IMR-90 (cell line): Measurements from ENCODE around the gene PPM1J. TPM values are rescaled to one million over a fixed set of nuclear protein-coding genes. Genes with fewer than 3 reads are reported as not detected.

Experiments used
- ATAC-seq: fragments of 200-7000 bp; cut with Tn5 transposase; 2 replicates; pipeline ENCODE4 v1.9.1; 2020; ENCODE audit warnings: low read depth, mild to moderate bottlenecking, moderate library complexity
- BruUV-seq: library from RNA; stranded (reverse); fragments of 400-500 nt; replicated peaks from 2 replicates; lab custom pipeline; 2021; lab: Mats Ljungman, UMichigan
- CTCF ChIA-PET: fragments of 300-600 bp; formaldehyde crosslinking; extraction: SDS; loops from one replicate; lab custom pipeline; 2021; ENCODE audit warnings: antibody characterized with exemption; lab: Yijun Ruan, JAX
- POLR2A ChIA-PET: fragments of 300-600 bp; sonication (Branson Sonifier 250); formaldehyde crosslinking; loops from one replicate; lab custom pipeline; 2022; ENCODE audit warnings: antibody characterized with exemption; ENCODE audit not compliant: unreplicated experiment; lab: Charles Lee
- DNase-seq: peaks from one replicate; pipeline ENCODE4 v3.0.0; 2013
- H2AFZ ChIP-seq: replicated peaks from 2 replicates; pipeline ENCODE3; 2013; ENCODE audit warnings: low read length, mild to moderate bottlenecking; ENCODE audit not compliant: poor library complexity
- H2AK5ac ChIP-seq: 2 replicates; pipeline ENCODE4 v1.6.1; 2013; ENCODE audit warnings: low read depth, low read length, inconsistent platforms
- H2AK9ac ChIP-seq: replicated peaks from 2 replicates; pipeline ENCODE3; 2013; ENCODE audit warnings: mild to moderate bottlenecking, low read depth, low read length, moderate library complexity; ENCODE audit not compliant: poor library complexity
- H2BK120ac ChIP-seq: 2 replicates; pipeline ENCODE4 v1.6.1; 2013; ENCODE audit warnings: low read depth, low read length, inconsistent platforms
- H2BK15ac ChIP-seq: 3 replicates; pipeline ENCODE4 v1.6.1; 2013; ENCODE audit warnings: low read depth, low read length, inconsistent platforms
- H2BK20ac ChIP-seq: 2 replicates; pipeline ENCODE4 v1.6.1; 2013; ENCODE audit warnings: low read depth, mild to moderate bottlenecking, inconsistent platforms, low read length, moderate library complexity
- H2BK5ac ChIP-seq: 2 replicates; pipeline ENCODE4 v1.6.1; 2013; ENCODE audit warnings: mild to moderate bottlenecking, low read depth, low read length, inconsistent platforms; ENCODE audit not compliant: poor library complexity, severe bottlenecking
- H3K14ac ChIP-seq: replicated peaks from 2 replicates; pipeline ENCODE4 v1.6.1; 2013; ENCODE audit warnings: low read depth, low read length, inconsistent platforms
- H3K18ac ChIP-seq: 2 replicates; pipeline ENCODE4 v1.6.1; 2013; ENCODE audit warnings: low read depth, low read length, control low read depth
- H3K23ac ChIP-seq: 2 replicates; pipeline ENCODE4 v1.6.1; 2013; ENCODE audit warnings: low read depth, low read length, inconsistent platforms
- H3K27ac ChIP-seq: 2 replicates; pipeline ENCODE4 v1.5.1; 2013; ENCODE audit warnings: mild to moderate bottlenecking, control low read depth, low read length; ENCODE audit not compliant: insufficient read depth
- H3K27me3 ChIP-seq: 2 replicates; pipeline ENCODE4 v1.6.1; 2013; ENCODE audit warnings: low read length; ENCODE audit not compliant: control insufficient read depth, insufficient read depth
- H3K36me3 ChIP-seq: 2 replicates; pipeline ENCODE4 v1.6.1; 2013; ENCODE audit warnings: low read length, mixed read lengths; ENCODE audit not compliant: control insufficient read depth, insufficient read depth
- H3K4ac ChIP-seq: 2 replicates; pipeline ENCODE4 v1.6.1; 2013; ENCODE audit warnings: low read depth, low read length, inconsistent platforms
- H3K4me1 ChIP-seq: 2 replicates; pipeline ENCODE4 v1.6.1; 2013; ENCODE audit warnings: low read length, mixed read lengths; ENCODE audit not compliant: control insufficient read depth, insufficient read depth
- H3K4me2 ChIP-seq: 2 replicates; pipeline ENCODE4 v1.6.1; 2013; ENCODE audit warnings: low read depth, mild to moderate bottlenecking, control low read depth, low read length, moderate library complexity
- H3K4me3 ChIP-seq: 2 replicates; pipeline ENCODE4 v1.5.1; 2013; ENCODE audit warnings: low read depth, mild to moderate bottlenecking, control low read depth, low read length, moderate library complexity; ENCODE audit not compliant: insufficient read depth
- H3K56ac ChIP-seq: 2 replicates; pipeline ENCODE4 v1.6.1; 2013; ENCODE audit warnings: low read length, inconsistent platforms; ENCODE audit not compliant: insufficient read depth; ENCODE audit errors: extremely low read depth
- H3K79me1 ChIP-seq, 2 experiments: 2 replicates each; pipeline ENCODE4 v1.6.1; 2013; ENCODE audit warnings: low read length in 2 of 2, inconsistent platforms in 1 of 2, low read depth in 1 of 2
- H3K9ac ChIP-seq: 2 replicates; pipeline ENCODE4 v1.6.1; 2013; ENCODE audit warnings: low read depth, low read length, control low read depth
- H3K9me1 ChIP-seq: 2 replicates; pipeline ENCODE4 v1.6.1; 2013; ENCODE audit warnings: low read length, inconsistent platforms; ENCODE audit not compliant: insufficient read depth
- H3K9me3 ChIP-seq: 2 replicates; pipeline ENCODE4 v1.6.1; 2013; ENCODE audit warnings: low read length; ENCODE audit not compliant: control insufficient read depth, insufficient read depth
- H4K20me1 ChIP-seq: 2 replicates; pipeline ENCODE4 v1.6.1; 2013; ENCODE audit warnings: low read length, inconsistent platforms; ENCODE audit not compliant: insufficient read depth
- H4K5ac ChIP-seq: 2 replicates; pipeline ENCODE4 v1.6.1; 2013; ENCODE audit warnings: mild to moderate bottlenecking, low read depth, low read length, control low read depth
- H4K8ac ChIP-seq, 2 experiments: 2 replicates each; pipeline ENCODE4 v1.6.1; 2013; ENCODE audit warnings: low read depth in 2 of 2, low read length in 2 of 2, control low read depth in 1 of 2, inconsistent platforms in 1 of 2
- H4K91ac ChIP-seq: 2 replicates; pipeline ENCODE4 v1.6.1; 2013; ENCODE audit warnings: low read depth, low read length, inconsistent platforms; ENCODE audit not compliant: insufficient read depth
- CHD1 ChIP-seq: IDR thresholded peaks from 2 replicates; pipeline ENCODE4 v1.6.1; 2012; ENCODE audit warnings: low read depth, low read length, improper control_type of control experiment
- MXI1 ChIP-seq: IDR thresholded peaks from 2 replicates; pipeline ENCODE4 v1.6.1; 2012; ENCODE audit warnings: low read depth, mild to moderate bottlenecking, low read length, moderate library complexity, borderline replicate concordance
- RCOR1 ChIP-seq: IDR thresholded peaks from 2 replicates; pipeline ENCODE4 v1.6.1; 2012; ENCODE audit warnings: mild to moderate bottlenecking, low read length, improper control_type of control experiment; ENCODE audit not compliant: insufficient replicate concordance
- WGBS, 2 experiments: methylation state at CpG; one replicate each; pipeline versions ENCODE4 v1.1.5 to v1.1.7; 2013; ENCODE audit warnings: missing lambda C conversion rate in 2 of 2; ENCODE audit not compliant: insufficient read length in 1 of 2; ENCODE audit errors: extremely low coverage in 2 of 2; 5-methylcytosine and 5-hydroxymethylcytosine counted together
- dilution Hi-C: fragments of 300-500 bp; cut with HindIII; formaldehyde crosslinking; loops from one replicate; pipeline ENCODE4 v1.14.3; 2018; ENCODE audit warnings: low sequenced_read_pairs; ENCODE audit not compliant: unreplicated experiment
- in situ Hi-C: fragments of 300-500 bp; cut with MboI; formaldehyde crosslinking; loops from 3 replicates; pipeline ENCODE4 v1.14.3; 2019; ENCODE audit warnings: low sequenced_read_pairs, inconsistent platforms, mixed read lengths
- intact Hi-C: fragments of 100-400 bp; cut with micrococcal nuclease; formaldehyde crosslinking; loops from 2 replicates; pipeline ENCODE4 v1.10.0; 2022
- polyA plus RNA-seq, 3 experiments: library from polyadenylated mRNA; depleted of rRNA; stranded (reverse); fragments of >200 nt; gene quantifications; 2 replicates each; pipeline ENCODE4 v1.2.3, GENCODE V29; 2012; ENCODE audit warnings: low replicate concordance in 1 of 3
- total RNA-seq: library from RNA; depleted of rRNA; stranded (reverse); fragments of >200 nt; gene quantifications from 2 replicates; pipeline ENCODE4 v1.2.3, GENCODE V29; 2012
- TF ChIP-seq, protein P1 (sequence below): fragments of 150-350 bp; IDR thresholded peaks from 2 replicates; pipeline ENCODE4 v1.6.1; 2017; ENCODE audit warnings: mild to moderate bottlenecking, antibody characterized with exemption, low read length, low read depth

PPM1J gene
- total and polyA plus RNA-seq, 2 of the 4 experiments (the other 2 are of a cell fraction): 1.8 to 2.4 TPM

DNA sequence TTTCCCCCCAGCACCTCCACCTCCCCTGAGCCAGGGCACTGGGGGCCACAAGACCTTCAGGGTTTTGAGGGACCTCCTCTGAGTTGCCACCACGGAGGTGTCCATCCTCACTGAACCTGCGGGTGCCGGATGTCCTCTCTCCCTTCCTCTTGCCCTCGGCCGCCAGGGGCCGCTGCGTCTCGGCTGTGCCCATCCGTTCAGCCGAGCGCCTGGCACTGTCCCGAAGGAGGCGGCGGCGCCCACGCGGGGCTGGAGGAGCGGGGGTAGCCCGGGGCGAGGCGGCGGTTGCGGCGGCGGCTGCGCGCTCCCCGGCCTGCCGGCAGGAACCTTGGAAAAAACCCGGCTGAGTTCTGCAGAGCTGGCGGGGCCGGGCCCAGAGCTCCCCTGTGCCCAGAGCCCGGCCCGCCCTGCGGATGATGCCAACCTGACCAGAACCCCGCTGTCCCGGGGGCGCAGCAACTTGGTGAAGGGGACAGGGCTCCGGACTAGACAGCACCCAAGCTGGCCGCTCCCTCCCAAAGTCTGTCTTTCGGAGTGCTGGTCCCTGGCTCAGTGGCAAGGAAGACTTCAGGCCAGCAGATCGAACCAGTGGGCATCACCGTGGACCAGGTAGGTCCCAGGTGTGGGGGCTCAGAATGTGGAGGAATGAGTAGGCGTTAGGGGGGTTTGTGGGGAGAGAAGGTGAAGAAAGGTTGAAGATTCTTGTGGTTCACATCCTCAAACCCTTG, 3.7 kb upstream of the PPM1J start (continued):
- TF ChIP-seq RCOR1: peak; percentile 42
- TF ChIP-seq MXI1: 0 out of 2 replicates have a peak, but pooled peaks have one; percentile 19

DNA sequence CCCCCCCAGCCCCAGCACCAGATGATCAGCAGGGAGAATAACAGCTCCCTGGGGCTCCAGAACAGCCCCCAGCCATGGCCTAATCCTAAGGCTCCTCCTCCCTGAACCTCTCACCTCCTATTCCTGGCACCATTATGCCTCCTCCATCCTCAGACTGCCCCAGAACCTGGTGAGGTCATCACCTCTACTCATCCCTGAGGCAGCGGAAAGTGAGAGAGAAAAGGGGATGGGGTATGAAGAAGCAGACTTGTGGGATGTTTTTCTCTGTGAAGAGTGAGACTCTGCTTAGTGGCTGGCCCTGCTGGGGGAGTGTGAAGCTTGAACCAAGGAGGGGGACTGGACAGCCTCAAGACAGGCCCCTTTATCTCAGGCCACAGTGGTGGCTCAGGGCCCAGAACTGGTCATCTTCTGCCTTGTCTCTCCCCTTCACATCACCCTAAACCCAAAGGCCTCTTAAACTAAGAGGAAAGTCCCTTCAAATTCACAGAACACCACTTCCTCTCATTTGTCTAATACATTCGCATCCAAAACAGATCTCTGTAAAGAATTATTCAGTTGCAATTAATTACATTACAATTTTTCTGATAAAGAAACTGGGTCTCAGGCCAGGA, 2.2 kb upstream of the PPM1J start:
- no peak for ATAC-seq
- peaks cover under 1% of the 10 kb centered on the region; the same call in 1 of the 2 replicates for H3K4me1 ChIP-seq
- TF ChIP-seq CHD1: no peak
- TF ChIP-seq, protein P1, sequence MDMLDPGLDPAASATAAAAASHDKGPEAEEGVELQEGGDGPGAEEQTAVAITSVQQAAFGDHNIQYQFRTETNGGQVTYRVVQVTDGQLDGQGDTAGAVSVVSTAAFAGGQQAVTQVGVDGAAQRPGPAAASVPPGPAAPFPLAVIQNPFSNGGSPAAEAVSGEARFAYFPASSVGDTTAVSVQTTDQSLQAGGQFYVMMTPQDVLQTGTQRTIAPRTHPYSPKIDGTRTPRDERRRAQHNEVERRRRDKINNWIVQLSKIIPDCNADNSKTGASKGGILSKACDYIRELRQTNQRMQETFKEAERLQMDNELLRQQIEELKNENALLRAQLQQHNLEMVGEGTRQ: no peak
- DNase-seq: no peak
- peaks cover 7% of the 10 kb centered on the region; the same call in 1 of the 2 replicates for H3K27me3 ChIP-seq
- no CpG with 5 or more reads among the region's 2 CpGs for WGBS, 2 experiments
- no peak overlapping the region for H2BK15ac ChIP-seq
- H4K5ac ChIP-seq: no peak overlapping the region
- BruUV-seq: no TSS peak
- H2BK5ac ChIP-seq: no peak overlapping the region
- H3K56ac ChIP-seq: no peak overlapping the region
- H4K20me1 ChIP-seq: no peaks in the 10 kb centered on the region
- no peaks in the 10 kb centered on the region for H3K36me3 ChIP-seq
- H3K27ac ChIP-seq: no peak overlapping the region
- no peak overlapping the region for H3K4me3 ChIP-seq
- no peak overlapping the region for H2AK9ac ChIP-seq
- no peak overlapping the region for H3K9ac ChIP-seq
- H3K4ac ChIP-seq: no peak overlapping the region
- no peak overlapping the region for H3K14ac ChIP-seq
- H2AFZ ChIP-seq: no peak overlapping the region
- H4K8ac ChIP-seq: no peak overlapping the region
- in situ Hi-C loops: loop anchor here (5.0 to 25.0 kb wide), 3 partner anchors 90 to 970 kb away; partner anchors contain the start of gene SLC16A1
- H3K9me3 ChIP-seq: no peaks in the 10 kb centered on the region
- no peak overlapping the region for H2BK120ac ChIP-seq
- ChIA-PET POLR2A (no interaction called here), CTCF (interaction anchor here (0.9 to 4.7 kb wide), 4 partner anchors 13 to 87 kb away, joined by 3 to 32 read pairs (median 4); no protein-coding TSS in a partner anchor)
- no peak overlapping the region for H2BK20ac ChIP-seq
- H3K9me1 ChIP-seq: peaks cover 3% of the 10 kb centered on the region; the same call in 1 of the 2 replicates
- no peaks in the 10 kb centered on the region for H3K79me1 ChIP-seq
- dilution Hi-C loops: no loop called here
- no peak overlapping the region for H4K91ac ChIP-seq
- H3K23ac ChIP-seq: no peak overlapping the region
- intact Hi-C loops: loop anchor here (2.0 to 10.0 kb wide), 4 partner anchors 237 to 960 kb away; partner anchors contain the start of genes LRIG2 and SLC16A1
- no peak overlapping the region for H3K18ac ChIP-seq
- no peak overlapping the region; the same call in 1 of the 2 replicates for H2AK5ac ChIP-seq
- H3K4me2 ChIP-seq: no peak overlapping the region
